GM18870 (cell line): Measurements from ENCODE around the gene TXNL4A.

ENCODE experiments used
- ATAC-seq: cut with Tn5 transposase; IDR thresholded peaks from one replicate; pipeline ENCODE4 v1.9.1; 2021; ENCODE audit warnings: moderate library complexity; ENCODE audit not compliant: unreplicated experiment

Gene TXNL4A

DNA sequence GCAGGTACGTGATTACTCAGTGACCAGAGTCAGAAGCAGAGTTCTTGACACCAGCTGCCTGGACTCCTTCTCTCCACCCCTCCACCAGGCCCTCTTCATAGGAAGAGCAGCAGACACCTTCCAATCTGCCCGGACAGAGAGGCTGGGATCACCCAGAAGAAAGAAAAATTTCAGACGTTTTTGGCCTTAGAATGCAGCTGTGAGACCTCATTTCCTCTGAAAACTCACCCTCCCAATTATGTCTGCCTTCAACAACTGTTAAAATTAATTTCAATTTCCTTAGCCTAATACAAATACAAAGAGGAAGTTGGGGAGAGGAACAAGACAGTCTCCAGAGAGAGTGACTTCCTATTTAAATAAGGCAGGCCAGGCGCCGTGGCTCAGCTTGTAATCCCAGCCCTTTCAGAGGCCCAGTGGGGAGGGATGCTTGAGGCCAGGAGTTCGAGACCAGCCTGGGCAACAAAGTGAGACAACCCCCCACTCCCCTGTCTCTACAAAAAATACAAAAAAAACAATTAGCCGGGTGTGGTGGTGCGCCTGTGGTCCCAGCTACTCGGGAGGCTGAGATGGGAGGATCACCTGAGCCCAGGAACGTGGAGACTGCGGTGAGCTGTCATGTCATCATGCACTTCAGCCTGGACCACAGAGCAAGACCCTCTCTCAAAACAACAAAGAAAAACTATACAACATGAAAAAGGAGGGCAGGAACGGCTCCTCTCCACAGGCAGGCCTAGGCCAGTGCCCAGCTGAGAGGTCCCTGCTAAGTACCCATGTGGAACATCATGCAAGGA lies 38.5 kb downstream of the TXNL4A start:
- peak; percentile 56 for ATAC-seq

DNA sequence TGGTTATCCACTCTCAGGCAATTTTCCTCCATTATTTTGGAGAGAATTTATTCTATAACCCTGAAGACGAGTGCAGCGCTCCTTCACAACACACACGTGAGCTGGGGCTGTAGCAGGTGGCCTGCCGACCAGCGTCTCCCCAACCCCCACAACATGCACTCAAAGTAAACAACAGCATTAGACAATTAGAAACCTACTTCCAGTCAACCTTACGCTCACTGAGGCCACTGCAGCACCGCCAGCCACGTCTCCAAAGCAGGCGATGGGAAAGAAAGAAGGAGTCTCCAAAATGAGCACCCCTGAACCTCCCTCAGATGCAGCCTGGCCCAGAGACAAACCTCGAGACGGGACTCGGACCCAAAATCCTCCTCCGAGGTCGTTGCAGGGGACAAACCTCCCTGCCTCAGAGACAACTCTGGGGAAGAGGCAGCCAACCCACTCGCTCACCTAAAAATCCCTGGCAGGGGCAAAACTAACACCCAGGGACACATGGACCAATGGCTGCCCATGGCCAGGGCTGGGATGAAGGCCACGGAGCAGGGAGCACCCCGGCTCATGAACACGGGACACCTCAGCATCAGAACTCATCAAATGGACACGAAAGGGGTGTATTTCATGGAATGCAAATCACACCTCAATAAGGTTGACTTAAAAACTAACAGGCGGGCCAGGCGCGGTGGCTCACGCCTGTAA lies 39.5 kb downstream of the TXNL4A start:
- ATAC-seq = no peak

DNA sequence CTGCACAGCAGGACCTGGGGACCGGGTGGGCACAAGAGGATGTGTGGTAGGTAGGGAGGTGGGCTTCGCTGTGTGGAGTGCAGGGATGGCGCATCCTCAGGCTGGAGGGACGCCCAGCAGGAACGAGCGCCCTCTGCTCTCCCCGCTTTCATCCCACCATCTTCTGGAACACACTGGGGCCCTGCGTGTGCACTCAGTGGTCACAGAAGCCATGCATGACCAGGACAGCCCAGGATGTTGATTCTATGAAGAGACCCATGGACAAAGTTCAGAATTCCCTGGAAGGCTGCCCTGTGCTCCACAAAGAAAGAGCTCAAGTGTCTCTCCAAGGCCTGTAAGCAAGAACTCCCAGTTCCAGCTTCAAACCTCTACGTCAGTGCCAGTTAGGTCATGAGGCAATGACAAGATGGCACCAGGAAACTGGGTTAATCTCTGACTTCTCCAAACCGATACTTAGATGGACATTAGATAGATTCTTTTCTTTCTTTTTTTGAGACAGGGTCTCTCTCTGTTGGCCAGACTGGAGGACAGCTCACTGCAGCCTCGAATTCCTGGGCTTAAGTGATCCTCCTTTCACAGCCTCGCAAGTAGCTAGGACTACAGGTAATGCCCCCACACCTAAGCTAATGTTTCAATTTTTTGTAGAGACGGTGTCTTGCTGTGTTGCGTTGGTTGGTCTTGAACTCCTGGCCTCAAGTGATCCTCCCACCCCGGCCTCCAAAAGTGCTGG lies 40.3 kb downstream of the TXNL4A start:
- no peak for ATAC-seq

DNA sequence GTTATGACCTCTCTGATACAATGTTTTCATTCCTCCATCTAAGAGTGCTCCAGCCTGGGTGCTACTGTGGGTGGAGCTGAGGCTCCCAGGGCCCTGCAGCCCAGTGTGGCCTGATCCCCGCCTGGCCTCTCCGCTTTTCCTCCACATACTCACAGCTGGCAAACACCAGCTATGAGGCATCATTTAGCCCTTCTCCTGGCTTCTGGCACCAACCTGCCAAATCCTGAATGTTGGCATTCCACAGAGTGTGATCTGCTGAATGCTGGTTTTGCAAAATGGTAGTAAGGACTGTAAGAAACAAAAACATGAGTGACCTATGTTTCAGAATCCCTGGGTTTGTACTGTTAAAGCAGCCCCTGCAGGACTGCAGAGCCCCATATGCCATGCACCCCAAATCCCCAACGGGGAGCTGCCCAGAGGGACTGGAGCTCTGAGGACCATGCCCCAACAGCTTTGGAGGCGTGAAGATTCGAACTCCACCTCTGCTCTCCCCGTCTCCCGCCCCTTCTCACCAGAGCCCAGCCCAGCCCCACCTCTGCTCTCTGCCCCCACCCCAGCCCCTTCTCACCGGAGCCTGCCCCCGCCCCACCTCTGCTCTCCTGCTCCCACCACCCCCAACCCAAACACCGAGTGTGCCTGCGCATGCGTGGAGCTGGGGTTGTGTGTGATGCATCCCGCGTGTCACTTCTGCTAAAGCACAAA lies 41.2 kb downstream of the TXNL4A start:
- no peak for ATAC-seq

DNA sequence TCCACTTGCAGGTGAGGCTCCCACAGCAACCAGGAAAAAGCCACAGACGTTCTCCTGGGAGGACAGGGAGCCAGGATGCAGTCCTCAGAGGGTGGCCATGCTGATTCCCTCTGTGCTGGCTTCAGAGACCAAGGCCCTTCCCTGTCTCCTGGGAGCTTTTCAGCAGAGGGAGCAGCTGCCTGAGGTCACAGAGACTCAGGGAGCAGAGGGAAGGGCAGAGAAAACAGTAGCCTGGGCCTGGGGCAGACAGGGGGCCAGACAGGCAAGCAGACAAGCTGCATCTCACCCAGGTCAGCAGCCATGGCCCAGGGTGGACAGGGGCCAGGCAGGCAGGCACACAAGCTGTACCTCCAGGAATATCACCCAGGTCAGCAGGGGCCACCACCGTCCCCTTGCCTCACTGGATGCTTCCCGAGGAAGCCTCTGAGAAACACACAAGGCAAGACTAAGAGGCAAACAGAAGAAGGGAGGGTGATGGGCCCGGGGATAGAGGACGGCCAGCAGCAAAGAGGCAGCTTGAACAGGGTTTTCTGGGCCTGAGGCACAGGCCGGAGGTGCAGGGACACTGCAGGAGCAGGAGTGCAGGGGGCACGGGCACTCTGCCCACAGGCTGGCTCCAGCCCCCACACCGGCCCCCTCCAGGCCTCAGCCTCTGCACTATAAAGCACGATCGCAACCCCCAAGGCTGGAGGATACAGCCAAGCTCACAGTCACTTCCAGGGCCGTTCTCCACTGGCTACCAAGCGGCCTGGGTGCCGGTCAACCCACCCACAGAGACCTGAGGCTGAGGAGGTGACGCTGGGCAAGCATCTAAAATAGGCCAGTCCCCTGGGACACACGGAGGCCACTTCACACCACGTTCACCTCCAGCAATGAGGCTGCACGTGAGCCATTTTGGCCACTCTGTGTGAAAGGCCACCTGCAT lies 43.0 kb downstream of the TXNL4A start:
- no peak for ATAC-seq

DNA sequence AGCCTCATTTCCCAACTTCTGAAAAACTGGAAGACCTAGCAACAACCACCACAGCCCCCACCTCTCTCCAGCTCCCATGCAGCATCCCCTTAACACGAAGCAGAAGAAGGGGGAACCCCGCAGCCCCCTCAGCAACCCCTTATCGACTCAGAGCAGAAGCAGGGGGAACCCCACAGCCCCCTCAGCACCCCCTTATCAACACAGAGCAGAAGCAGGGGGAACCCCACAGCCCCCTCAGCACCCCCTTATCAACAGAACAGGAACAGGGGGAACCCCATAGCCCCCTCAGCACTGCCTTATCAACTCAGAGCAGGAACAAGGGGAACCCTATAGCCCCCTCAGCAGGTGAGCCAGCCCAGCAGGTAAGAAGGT lies 43.6 kb downstream of the TXNL4A start:
- ATAC-seq = no peak

DNA sequence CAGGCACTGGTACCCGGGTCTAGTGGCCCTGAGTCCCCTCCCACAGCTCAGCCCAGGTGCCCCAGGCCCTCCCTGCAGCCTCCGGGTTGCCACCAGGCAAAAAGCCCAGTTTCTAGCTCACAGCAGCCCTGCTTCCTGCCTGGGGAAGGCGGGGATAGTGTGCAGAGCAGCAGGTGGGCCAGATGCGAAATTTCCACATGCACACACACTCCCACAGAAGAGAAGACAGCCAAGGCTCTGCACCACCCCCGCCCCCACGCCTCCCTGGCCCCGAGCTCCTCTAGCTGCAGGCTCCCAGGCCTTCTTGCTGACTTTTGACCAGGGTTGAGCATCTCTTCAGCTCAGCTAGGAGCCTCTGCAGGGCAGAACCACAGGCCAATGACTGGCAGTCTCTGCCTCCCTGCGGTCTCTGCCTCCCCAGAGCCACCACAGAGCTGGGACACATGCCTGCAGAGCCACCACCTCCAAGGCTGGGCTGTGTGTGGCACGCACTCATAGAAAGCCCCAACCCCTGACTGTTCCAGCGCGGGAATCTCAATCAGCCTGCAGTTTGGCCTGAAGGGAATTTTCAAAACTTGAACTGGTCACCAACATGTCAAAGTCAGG lies 44.1 kb downstream of the TXNL4A start:
- no peak for ATAC-seq

DNA sequence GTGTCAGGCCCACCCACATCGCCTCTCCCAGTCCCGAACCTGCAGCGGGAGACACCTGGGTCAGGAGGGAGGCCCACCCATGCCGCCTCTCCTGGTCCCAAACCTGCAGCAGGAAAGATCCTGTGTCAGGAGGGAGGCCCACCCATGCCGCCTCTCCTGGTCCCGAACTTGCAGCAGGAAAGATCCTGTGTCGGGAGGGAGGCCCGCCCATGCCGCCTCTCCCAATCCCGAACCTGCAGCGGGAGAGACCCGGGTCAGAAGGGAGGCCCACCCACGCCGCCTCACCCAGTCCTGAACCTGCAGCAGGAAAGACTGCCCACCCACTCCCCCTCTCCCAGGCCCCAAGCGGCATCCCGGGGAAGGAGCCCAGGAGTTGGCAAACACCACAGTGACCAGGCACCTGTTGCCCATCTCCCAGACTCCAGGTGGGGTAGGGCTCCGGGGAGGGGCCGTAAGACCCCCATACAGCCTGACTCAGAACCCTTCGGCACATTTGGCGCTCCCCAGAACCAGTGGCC lies 44.7 kb downstream of the TXNL4A start:
- ATAC-seq = no peak

DNA sequence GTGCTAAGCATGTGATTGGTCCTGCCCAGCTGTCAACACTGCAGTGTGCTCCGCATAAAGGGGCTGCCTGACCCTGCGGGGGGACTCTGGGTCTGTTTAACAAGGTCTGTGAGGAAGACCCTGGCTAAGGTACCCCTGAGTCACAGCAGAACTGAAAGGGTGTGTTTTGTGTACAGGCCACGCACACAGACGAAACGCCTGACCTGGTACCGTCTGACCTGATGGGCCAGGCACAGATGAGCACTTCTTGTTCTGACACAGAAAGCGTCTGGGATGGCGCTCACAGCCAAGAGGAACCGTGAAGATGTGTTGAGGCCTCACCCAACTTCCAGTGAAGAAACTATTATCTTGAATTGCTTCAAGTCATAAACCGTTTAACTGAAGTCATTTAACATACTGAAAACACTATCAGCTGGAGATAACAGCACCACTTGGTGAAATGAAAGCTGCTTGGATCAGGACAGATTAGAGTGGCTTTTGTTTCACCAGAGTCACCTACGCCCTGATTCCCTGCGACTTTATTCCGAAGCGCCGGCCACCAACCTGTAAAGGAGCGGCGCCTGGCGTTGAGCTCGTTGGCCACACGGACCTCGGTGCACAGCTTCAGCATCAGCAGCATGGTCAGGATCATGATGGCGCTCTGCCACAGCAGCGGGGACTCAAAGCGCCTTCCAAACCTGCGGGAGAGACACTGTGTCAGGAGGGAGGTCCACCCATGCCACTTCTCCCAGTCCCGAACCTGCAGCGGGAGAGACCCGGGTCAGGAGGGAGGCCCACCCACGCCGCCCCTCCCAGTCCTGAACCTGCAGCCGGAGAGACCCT lies 45.4 kb downstream of the TXNL4A start:
- ATAC-seq = no peak

DNA sequence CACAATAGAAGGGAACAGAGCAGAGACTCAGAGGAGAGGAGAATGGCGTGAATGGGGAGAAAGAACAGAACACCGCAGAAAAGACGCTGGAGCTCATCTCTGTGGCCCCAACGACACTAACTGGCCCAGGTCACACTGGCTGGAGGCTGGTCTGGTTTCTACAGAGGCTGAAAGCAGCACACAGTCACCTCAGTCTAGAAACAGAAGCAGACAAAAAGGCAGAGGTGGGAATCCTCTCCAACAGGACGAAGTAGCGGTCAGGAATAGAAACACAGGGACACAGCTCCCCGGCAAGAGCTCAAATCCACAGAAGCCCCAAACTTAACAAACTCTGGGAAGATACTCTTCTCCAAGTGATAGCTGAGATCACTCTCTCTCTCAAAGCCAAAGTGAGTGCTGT lies 46.2 kb downstream of the TXNL4A start:
- ATAC-seq = no peak

DNA sequence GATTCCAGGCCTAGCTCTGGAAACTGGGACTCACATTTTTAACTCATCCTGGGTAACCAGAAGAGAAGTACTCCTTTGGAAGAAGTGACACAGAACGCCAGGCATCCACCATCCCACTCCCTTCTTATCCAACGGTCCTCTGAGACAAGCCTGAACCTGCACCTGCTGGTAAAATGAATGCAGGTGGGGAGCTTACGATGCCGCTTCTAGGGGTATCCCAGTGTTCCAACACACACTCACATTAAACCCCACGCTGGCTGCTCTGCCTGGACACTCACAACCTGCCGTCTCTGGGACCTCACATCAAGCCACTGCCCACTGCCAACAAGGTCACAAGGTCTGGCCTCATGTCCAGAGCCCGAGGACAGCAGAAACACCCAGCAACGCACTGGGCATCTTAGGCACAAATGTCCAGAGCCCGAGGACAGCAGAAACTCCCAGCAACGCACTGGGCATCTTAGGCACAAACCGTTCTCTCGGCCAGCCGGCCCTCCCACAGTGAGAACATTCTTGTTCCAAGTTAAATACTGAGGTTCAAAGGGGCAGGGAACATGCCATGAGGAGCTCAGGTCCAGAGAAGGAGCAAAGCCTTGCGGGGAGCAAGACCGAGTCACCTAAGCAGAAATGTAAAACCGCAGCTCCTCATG lies 46.8 kb downstream of the TXNL4A start:
- ATAC-seq = no peak

DNA sequence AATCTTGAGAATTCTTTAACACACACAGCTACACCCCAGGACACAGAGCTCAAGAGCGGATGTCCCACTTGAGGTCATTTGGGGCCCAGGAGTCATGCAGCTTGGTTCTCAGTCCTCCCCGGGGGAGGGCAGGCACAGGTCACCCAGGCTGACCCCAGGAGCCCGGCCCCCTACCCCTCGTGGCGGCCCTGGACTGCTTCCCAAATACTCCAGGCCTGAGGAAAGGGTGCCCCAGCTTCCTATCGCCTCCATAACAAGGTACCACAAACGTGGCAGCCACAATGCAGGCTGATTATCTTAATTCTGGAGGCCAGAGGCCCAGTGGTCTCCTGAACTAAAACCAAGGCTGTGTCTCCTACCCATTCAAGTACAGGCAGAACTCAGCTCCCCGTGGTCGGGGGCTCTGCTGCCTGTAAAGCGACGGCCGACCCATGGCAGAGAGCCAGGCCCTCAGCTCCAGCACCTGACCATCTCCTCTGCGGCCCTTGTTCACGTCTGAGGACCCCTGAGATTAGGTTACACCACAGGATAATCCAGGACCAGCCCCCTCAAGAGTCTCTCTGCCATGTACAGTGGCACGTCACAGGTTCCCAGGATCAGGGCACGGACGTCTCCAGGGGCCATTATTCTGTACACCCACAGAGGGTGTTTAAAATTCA lies 47.4 kb downstream of the TXNL4A start:
- ATAC-seq = no peak

DNA sequence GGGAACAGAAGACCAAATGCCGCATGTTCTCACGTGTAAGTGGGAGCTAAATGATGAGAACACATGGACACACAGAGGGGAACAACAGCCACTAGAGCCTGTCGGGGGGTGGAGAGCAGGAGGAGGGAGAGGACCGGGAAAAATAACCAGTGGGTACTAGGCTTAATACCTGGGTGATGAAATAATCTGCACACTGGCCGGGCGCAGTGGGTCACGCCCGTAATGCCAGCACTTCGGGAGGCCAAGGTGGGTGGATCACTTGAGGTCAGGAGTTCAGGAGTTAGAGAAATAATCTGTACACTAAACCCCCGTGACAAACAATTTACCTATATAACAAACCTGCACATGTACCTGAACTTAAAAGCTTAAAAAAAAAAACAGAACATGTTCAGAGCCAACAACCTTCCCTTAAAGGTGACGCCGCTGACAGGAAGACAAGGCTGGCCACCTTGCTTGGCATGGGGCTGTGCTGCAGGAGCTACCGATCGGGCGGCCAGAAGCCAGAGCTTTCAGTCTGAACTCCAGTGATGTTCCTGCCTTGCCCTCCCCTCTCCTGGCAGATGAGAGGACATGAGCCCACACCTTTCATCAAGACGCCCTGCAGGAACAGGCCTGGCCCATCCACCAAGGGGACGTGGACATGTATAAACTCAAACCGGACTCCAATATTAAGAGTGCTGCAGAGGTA lies 48.1 kb downstream of the TXNL4A start:
- ATAC-seq = no peak

DNA sequence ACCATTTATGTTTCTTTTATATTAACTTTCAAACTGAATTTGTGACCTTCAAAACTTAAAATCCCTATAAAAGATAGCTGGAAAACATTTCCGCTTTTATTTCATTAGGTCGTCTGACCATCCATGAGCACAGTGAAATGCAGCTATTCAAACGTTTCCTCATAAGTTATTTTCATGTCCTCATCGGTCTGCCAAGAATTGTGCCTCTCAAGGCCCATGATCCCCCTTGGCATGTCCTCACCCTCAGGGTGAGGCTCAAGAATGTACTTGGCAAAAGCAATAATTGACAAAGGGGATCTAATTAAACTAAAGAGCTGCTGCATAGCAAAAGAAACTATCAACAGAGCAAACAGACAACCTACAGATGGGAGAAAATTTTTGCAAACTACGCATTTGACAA lies 49.3 kb downstream of the TXNL4A start:
- no peak for ATAC-seq

DNA sequence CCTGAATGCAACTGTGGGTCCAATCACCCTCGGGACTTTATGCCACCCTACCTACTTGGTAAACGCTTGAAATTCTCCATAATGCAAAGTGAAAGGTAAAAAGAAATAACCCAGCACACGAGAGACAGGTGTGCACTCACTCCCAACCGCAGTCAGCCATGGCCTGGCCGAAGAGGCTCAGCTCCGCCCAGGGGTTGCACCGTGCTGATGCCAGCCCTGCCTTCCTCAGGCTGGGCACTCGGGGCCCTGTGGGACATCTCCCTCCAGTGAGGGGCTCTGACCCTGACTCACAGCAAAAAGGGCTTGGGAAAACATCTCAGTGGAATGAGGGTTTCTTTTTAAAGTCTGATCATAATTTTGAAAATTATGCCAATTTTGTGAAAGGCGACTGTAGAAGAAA lies 50.2 kb downstream of the TXNL4A start:
- ATAC-seq = no peak

DNA sequence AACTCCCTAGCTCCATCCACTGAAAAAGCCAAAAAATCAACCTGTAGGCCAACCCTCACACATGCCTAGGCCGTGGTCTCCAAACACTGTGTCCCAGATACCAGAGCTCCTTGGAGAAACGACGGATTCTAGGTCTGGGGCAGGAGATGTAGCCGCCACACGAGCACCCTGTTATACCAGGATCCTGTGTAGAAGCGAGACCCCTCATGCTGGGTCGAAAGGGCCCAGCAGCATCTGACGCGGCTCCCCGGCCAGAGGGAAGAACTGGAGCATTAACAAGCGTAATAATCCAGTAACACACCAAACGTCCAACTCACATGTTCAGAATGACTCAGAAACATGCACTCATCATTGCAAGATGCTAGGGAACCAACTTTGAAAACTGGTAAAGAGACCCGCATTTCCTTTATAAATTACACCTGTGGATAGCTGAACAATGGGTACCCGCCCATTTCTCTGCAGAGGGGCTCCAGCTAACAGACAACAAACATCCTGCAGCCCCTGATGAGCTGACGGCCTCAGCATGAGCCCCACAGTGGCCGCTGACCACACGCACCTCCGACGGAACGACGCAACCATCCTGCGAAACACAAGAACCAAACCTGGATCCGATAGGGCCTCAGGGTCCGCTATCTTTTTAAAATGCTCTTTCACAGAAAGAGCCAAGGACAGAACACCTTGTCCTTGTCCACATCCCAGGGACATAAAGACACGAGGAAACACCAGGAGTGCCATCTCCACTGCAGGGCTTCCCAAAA lies 51.1 kb downstream of the TXNL4A start:
- ATAC-seq = no peak
